Activated naive CD4-positive, alpha-beta T cell treated with anti-CD3 and anti-CD28 coated beads, Interleukin-2, amount 50 U/mL, for 24 hours (primary cell): ENCODE results near the gene METTL27.
"Not testable (repeated sequence)": the region's sequence is repeated elsewhere in the genome, so short reads cannot be mapped to it uniquely, and the experiment has no call there.

ENCODE experiments used
- H3K27ac Mint-ChIP-seq: one replicate; pipeline ENCODE4 v1.8.0; 2021; ENCODE audit warnings: mild to moderate bottlenecking, mixed read lengths
- H3K27me3 Mint-ChIP-seq: one replicate; pipeline ENCODE4 v1.8.0; 2021; ENCODE audit warnings: mixed read lengths
- H3K36me3 Mint-ChIP-seq: one replicate; pipeline ENCODE4 v1.8.0; 2021; ENCODE audit warnings: mixed read lengths
- H3K4me1 Mint-ChIP-seq: one replicate; pipeline ENCODE4 v1.8.0; 2021; ENCODE audit warnings: mixed read lengths
- H3K4me3 Mint-ChIP-seq: one replicate; pipeline ENCODE4 v1.8.0; 2021; ENCODE audit warnings: mild to moderate bottlenecking, mixed read lengths
- H3K9me3 Mint-ChIP-seq: one replicate; pipeline ENCODE4 v1.8.0; 2021; ENCODE audit warnings: mixed read lengths

The METTL27 gene

DNA sequence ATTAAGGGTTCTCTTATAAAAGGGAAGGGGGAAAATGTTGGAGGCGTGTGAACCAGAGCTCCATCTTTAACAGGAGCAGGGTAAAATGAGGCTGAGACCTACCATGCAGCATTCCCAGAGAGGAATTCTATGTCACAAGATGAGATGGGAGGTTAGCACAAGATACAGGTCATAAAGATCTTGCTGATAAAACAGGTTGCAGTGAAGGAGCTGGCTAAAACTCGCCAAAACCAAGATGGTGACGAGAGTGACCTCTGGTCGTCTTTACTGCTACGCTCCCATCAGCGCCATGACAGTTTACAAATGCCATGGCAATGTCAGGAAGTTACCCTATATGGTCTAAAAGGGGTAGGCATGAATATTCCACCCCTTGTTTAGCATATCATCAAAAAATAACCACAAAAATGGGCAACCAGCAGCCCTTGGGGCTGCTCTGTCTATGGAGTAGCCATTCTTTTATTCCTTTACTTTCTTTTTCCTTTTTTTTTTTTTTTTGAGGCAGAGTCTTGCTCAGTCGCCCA lies 51.1 kb downstream of the METTL27 start:
- H3K36me3 Mint-ChIP-seq, H3K4me1 Mint-ChIP-seq, H3K27me3 Mint-ChIP-seq, H3K27ac Mint-ChIP-seq, H3K9me3 Mint-ChIP-seq, H3K4me3 Mint-ChIP-seq: not testable (repeated sequence)

- Mint-ChIP-seq H3K4me3 (no peak overlapping the region), H3K36me3 (no peaks in the 10 kb centered on the region)
Measured at GRCh38 chr7:73789051-73789450, 53.3 kb downstream of the METTL27 start.

GRCh38 chr7:73787786-73788048 lies 54.6 kb downstream of the METTL27 start:
- H3K27me3 Mint-ChIP-seq, H3K9me3 Mint-ChIP-seq, H3K4me3 Mint-ChIP-seq, H3K27ac Mint-ChIP-seq, H3K4me1 Mint-ChIP-seq, H3K36me3 Mint-ChIP-seq: not testable (repeated sequence)

More at GRCh38 chr7:73789051-73789450, 53.3 kb downstream of the METTL27 start:
- peaks cover 3% of the 10 kb centered on the region for H3K27me3 Mint-ChIP-seq
- H3K9me3 Mint-ChIP-seq, result no peaks in the 10 kb centered on the region
- H3K27ac Mint-ChIP-seq, result no peak overlapping the region
- H3K4me1 Mint-ChIP-seq, result no peaks in the 10 kb centered on the region

DNA sequence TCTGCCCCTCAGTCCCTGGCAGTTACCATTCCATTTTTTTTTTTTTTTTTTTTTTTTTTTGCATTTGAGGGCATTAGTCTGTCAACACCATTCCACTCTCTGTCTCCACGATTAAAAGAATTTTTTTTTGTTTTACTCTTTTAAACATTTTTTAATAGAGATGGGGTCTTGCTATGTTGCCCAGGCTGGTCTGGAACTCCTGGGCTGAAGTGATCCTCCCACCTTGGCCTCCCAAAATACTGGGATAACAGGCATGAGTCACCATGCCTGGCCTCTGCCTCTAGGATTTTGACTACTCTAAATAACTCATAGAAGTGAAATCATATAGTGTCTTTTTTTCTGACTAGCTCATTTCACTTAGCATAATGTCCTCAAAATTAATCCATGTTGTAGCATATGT lies 55.7 kb downstream of the METTL27 start:
- no peaks in the 10 kb centered on the region for H3K36me3 Mint-ChIP-seq
- H3K9me3 Mint-ChIP-seq, result no peaks in the 10 kb centered on the region
- H3K27ac Mint-ChIP-seq, result no peak overlapping the region
- peaks cover 1% of the 10 kb centered on the region for H3K27me3 Mint-ChIP-seq
- no peak overlapping the region for H3K4me3 Mint-ChIP-seq
- H3K4me1 Mint-ChIP-seq, result no peaks in the 10 kb centered on the region
